Choroid plexus epithelial cell (primary cell): ENCODE measurements around the gene DNAH10.

Experiments used
- DNase-seq: peaks from one replicate; pipeline ENCODE4 v3.0.0-alpha.2; 2010; ENCODE audit warnings: low read depth
- H3K4me3 ChIP-seq: 2 replicates; pipeline ENCODE4 v1.5.1; 2011; ENCODE audit warnings: low read depth, mild to moderate bottlenecking, control low read depth, low read length, moderate library complexity
- CTCF ChIP-seq: conservative IDR thresholded peaks from 2 replicates; pipeline ENCODE4 v1.5.1; 2011; ENCODE audit warnings: low read depth, mild to moderate bottlenecking, control low read depth, inconsistent platforms, low read length, moderate library complexity

Gene DNAH10

GRCh38 chr12:123807670-123808069, 45.6 kb downstream of the DNAH10 start:
- no peak for TF ChIP-seq CTCF
- H3K4me3 ChIP-seq = no peak overlapping the region
- peak; percentile 2 for DNase-seq

DNA sequence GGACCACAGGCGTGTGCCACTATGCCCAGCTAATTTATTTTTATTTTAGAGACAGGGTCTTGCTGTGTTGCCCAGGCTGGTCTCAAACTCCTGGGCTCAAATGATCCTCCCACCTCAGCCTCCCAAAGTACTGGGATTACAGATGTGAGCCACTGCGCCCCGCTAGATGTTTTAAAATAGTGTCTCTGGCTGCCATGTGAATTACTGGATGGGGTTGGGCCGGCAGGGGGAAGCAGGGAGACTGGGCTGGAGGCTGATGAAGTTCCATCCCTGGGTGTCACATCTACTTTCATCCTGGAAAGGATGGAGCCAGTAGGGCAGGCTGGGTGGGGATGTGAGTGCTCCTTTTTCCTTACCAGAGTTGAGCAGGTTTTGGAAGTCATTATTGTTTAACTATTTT, 46.1 kb downstream of the DNAH10 start:
- peak; percentile 23 for DNase-seq
- H3K4me3 ChIP-seq = no peak overlapping the region
- TF ChIP-seq CTCF = peak; percentile 55

DNA sequence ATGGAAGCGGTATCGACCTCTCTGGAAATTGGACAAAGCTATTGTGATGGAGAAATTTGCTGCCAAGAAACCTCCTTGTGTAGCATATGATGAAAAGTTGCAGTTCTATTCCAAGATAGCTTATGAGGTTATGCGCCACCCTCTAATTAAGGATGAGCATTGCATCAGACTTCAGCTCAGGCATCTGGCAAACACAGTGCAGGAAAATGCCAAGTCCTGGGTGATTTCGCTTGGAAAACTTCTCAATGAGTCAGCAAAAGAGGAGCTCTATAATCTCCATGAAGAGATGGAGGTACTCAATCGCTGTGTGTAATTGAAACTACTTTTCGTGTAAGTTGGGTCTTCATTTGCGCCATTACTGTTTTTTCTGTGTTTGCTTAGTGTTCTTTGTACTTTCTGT, 51.2 kb downstream of the DNAH10 start:
- no peak overlapping the region for H3K4me3 ChIP-seq
- no peak for TF ChIP-seq CTCF
- DNase-seq = no peak

DNA sequence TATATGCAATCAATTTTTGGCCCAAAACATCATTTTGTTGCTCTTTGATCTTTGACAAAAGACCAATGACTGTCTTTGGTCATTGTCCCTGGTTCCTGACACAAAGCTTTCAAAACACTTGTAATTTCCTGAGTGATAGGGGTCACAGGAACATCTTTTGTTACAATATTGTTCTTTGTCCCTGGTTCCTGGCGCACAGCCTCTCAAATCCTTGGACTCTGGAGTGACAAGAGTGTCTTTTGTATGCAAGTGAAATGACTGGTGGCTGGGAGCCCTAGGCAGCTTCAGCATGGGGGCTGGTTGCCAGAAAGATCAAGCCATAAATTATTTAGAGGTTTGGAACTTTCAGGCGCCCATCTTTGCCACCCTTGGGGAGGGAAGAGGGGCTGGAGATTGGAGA, 53.9 kb downstream of the DNAH10 start:
- DNase-seq = no peak
- H3K4me3 ChIP-seq = no peak overlapping the region
- TF ChIP-seq CTCF = no peak

DNA sequence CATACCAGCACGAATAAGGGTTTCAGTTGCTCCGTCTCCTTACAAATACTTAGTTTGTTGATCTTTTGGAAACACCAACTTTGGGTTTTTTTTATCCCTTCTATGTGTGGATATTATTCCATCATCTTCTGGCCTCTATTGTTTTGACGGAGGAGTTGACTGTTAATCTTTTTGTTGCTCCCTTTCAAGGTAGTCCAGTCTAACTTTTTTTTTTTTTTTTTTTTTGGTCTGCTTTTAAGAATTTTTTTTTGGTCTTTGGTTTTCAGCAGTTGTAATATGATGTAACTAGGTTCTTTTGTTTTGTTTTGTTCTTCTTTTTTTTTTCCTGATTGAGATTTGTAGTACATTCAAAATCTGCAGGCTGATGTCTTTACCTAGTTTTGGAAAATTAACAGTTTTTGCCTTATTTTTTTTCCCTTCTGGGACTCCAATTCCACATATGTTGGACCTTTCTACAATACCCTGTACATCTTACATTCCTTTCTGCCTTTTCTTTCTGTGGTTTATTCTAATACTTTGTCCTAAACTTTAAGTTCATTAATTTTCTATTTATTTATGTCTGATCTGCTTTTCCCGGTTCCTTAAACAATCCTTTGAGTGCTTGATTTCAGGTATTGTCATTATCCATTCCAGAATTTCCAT, 54.9 kb downstream of the DNAH10 start:
- H3K4me3 ChIP-seq = no peak overlapping the region
- TF ChIP-seq CTCF = no peak
- DNase-seq = no peak

GRCh38 chr12:123822804-123823203, 60.7 kb downstream of the DNAH10 start:
- no peak for DNase-seq
- no peak overlapping the region for H3K4me3 ChIP-seq
- TF ChIP-seq CTCF = no peak

- H3K4me3 ChIP-seq = no peak overlapping the region
- TF ChIP-seq CTCF = no peak
- no peak for DNase-seq
Measured at GRCh38 chr12:123828120-123828519, 66.0 kb downstream of the DNAH10 start.
